AG04450 (cell line): ENCODE results near the gene PP2D1. TPM values are rescaled to one million over a fixed set of nuclear protein-coding genes. Genes with fewer than 3 reads are reported as not detected.

Experiments used
- CTCF ChIA-PET: fragments of 300-600, 350-600 bp; formaldehyde crosslinking; extraction: SDS; loops from one replicate; lab custom pipeline; 2022; ENCODE audit warnings: antibody characterized with exemption, inconsistent platforms; lab: Charles Lee
- POLR2A ChIA-PET: fragments of 350-600 bp; formaldehyde crosslinking; extraction: SDS; loops from one replicate; lab custom pipeline; 2021; ENCODE audit warnings: antibody characterized with exemption, inconsistent platforms; lab: Yijun Ruan, JAX
- DNase-seq: peaks from one replicate; pipeline ENCODE4 v3.0.0-alpha.2; 2011; ENCODE audit warnings: low read depth, low spot score
- H3K27ac ChIP-seq: one replicate; pipeline ENCODE4 v1.5.1; 2012; ENCODE audit warnings: low read depth, low read length, control low read depth
- H3K27me3 ChIP-seq: one replicate; pipeline ENCODE4 v1.6.0; 2012; ENCODE audit warnings: low read length; ENCODE audit not compliant: control insufficient read depth, insufficient read depth
- H3K4me3 ChIP-seq: 2 replicates; pipeline ENCODE4 v1.5.1; 2011; ENCODE audit warnings: mild to moderate bottlenecking, low read depth, low read length, control low read depth
- H3K9me3 ChIP-seq: 2 replicates; pipeline ENCODE4 v1.5.1; 2012; ENCODE audit warnings: low read length; ENCODE audit not compliant: control insufficient read depth, insufficient read depth
- polyA plus RNA-seq: library from polyadenylated mRNA; depleted of rRNA; stranded (reverse); fragments of >200 nt; gene quantifications from 2 replicates; pipeline ENCODE4 v1.2.3, GENCODE V29; 2011
- TF ChIP-seq, protein P1 (sequence below): IDR thresholded peaks from 2 replicates; pipeline ENCODE4 v1.5.1; 2011; ENCODE audit warnings: low read depth, low read length, control low read depth, inconsistent platforms

The PP2D1 gene
- polyA plus RNA-seq, 1 experiment = not detected

DNA sequence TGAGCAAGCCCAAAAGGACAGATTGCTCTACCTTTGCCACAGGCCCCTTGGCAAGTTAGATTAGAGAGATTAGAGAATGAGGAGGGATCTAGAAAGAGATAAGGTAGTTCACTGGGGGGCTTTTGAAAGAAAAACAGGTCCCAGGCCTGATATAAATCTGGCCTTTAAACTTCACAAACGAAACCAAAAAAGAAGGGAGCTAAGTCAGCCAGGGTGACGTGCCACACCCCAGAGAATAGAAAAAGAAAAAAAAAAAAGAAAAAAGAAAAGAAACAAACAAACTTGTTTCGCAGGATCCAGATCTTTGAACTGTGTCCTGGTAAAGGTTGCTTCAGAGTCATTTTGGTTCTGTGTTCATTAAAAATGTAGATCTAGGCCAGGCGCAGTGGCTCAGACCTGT is 31.8 kb upstream of the PP2D1 start:
- no peaks in the 10 kb centered on the region; the same call in 1 of the 2 replicates for H3K9me3 ChIP-seq
- TF ChIP-seq, protein P1, sequence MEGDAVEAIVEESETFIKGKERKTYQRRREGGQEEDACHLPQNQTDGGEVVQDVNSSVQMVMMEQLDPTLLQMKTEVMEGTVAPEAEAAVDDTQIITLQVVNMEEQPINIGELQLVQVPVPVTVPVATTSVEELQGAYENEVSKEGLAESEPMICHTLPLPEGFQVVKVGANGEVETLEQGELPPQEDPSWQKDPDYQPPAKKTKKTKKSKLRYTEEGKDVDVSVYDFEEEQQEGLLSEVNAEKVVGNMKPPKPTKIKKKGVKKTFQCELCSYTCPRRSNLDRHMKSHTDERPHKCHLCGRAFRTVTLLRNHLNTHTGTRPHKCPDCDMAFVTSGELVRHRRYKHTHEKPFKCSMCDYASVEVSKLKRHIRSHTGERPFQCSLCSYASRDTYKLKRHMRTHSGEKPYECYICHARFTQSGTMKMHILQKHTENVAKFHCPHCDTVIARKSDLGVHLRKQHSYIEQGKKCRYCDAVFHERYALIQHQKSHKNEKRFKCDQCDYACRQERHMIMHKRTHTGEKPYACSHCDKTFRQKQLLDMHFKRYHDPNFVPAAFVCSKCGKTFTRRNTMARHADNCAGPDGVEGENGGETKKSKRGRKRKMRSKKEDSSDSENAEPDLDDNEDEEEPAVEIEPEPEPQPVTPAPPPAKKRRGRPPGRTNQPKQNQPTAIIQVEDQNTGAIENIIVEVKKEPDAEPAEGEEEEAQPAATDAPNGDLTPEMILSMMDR = no peak
- H3K4me3 ChIP-seq = no peak overlapping the region
- no peak overlapping the region for H3K27ac ChIP-seq
- no peak for DNase-seq
- CTCF ChIA-PET = no interaction called here
- no peaks in the 10 kb centered on the region for H3K27me3 ChIP-seq
- POLR2A ChIA-PET = no interaction called here

DNA sequence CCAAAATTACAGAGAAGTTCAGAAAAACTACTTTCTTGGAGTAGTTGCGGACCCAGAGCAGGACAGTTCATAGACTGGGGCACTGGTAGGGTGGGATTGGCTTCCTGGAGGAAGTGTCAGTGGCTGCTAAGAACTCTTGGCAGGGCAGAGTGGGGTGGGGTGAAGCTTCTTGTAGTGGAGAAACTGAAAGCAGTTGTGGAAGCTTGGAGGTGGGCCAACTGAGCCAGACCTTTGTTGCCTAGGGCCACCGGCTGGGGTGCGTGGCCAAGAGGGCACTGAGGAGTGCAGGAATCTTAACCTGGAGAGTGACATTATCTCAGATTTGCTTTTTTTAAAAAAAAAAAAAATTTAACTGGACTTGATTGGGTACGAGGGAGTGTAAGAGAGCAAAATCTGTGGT is 31.3 kb upstream of the PP2D1 start:
- POLR2A ChIA-PET = no interaction called here
- CTCF ChIA-PET = no interaction called here
- Histone ChIP-seq H3K9me3 (no peaks in the 10 kb centered on the region), H3K27ac (no peak overlapping the region), H3K27me3 (no peaks in the 10 kb centered on the region), H3K4me3 (no peak overlapping the region)
- no peak for DNase-seq
- TF ChIP-seq, protein P1 = no peak

DNA sequence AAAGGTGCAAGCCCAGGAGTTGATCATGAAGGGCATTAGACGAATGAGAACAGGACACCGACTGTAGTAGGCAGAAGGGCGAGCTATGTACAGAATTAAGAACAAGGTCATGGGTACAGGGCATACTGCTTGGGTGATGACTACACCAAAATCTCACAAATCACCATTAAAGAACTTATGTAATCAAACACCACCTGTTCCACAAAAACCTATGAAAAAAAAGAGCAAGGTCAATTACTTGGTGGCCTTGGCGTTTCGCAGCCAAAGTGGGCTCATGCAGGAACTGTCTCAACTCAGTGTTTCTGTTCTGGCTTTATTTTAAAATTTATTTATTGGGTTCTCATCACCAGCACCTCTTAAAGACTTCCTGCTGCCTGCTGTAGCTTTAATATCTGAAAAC is 30.3 kb upstream of the PP2D1 start:
- no peak overlapping the region for H3K4me3 ChIP-seq
- TF ChIP-seq, protein P1 = no peak
- H3K27ac ChIP-seq = no peak overlapping the region
- POLR2A ChIA-PET = interaction anchor here (0.7 kb wide), 1 partner anchor 1690 kb away, joined by 3 read pairs; no protein-coding TSS in a partner anchor
- H3K9me3 ChIP-seq = no peaks in the 10 kb centered on the region
- H3K27me3 ChIP-seq = no peaks in the 10 kb centered on the region
- no peak for DNase-seq
- CTCF ChIA-PET = interaction anchor here (1.5 kb wide), 1 partner anchor 155 kb away, joined by 4 read pairs; no protein-coding TSS in a partner anchor

DNA sequence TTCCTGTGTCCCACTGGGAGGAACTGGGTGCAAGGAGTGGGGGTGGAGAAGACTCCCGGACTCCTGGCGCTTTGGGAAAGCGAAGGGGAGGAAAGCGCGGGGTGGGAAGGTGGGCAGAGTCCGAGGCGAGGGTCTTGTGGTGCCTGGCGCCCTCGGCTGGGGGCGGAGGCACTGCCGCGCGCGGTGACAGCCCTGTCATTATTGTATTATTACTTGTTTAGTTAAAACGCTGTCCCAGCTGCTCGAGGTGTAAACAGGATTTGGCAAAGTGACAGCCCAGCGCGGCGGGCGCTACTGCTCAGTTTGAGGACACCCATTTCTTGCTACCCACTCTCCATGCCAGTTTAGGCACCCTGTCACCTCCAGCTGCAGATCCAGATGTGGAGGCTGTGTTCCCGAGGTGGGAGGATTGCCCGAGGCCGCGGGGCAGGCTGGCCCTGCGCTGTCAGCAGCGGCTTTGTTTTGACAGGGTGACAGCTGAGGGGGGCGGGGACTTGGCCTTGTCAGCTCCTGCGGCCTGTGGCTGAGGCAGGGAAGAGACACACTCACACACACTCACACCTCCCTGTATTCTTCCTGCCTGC is 29.2 kb upstream of the PP2D1 start:
- ChIA-PET POLR2A (no interaction called here), CTCF (interaction anchor here (0.6 to 1.7 kb wide), 8 partner anchors 9 to 1593 kb away, joined by 3 to 10 read pairs (median 4); partner anchors contain the start of gene SGO1)
- H3K4me3 ChIP-seq = peak overlapping the region; percentile 76
- no peaks in the 10 kb centered on the region for H3K9me3 ChIP-seq
- no peak for DNase-seq
- TF ChIP-seq, protein P1 = no peak
- no peaks in the 10 kb centered on the region for H3K27me3 ChIP-seq
- no peak overlapping the region for H3K27ac ChIP-seq

DNA sequence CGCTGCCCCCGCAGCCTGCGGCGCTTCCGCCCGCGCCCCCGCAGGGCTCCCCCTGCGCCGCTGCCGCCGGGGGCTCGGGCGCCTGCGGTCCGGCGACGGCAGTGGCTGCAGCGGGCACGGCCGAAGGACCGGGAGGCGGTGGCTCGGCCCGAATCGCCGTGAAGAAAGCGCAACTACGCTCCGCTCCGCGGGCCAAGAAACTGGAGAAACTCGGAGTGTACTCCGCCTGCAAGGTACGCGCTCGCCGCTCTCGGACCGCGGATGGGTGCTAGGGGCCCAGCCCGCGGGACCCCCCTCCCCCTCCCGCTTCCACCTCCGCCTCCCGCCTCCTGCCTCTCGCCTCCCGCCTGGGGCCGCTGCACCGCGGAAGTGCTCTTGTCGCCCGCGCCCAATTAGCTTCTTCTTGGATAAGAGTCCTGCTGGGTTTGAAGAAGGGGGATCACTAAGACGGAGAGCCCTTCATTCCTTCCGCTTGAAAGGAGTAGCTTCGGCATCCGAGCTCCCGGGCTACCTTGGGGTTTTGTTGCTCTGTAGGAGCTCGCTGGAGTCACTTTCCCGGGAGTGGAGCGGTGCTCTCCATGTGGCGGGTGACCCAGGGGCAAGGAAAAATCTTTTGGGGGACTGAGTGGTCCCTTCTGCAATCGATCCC is 28.6 kb upstream of the PP2D1 start:
- ChIA-PET POLR2A (interaction anchor here (0.6 kb wide), 1 partner anchor 14 kb away, joined by 7 read pairs; no protein-coding TSS in a partner anchor), CTCF (interaction anchor here (0.6 to 1.7 kb wide), 7 partner anchors 9 to 1594 kb away, joined by 3 to 10 read pairs (median 4); partner anchors contain the start of gene SGO1)
- no peak for DNase-seq
- Histone ChIP-seq H3K27me3 (no peaks in the 10 kb centered on the region), H3K4me3 (peak overlapping the region; percentile 76), H3K9me3 (no peaks in the 10 kb centered on the region), H3K27ac (no peak overlapping the region)
- TF ChIP-seq, protein P1 = no peak; the same call in 1 of the 2 replicates
